Bronchial epithelial cell (primary cell): ENCODE data around the gene ZFPL1. TPM values are rescaled to one million over a fixed set of nuclear protein-coding genes. Genes with fewer than 3 reads are reported as not detected.

ENCODE experiments used
- DNase-seq: peaks from one replicate; pipeline ENCODE4 v3.0.0-alpha.2; 2010; ENCODE audit warnings: low read depth
- FAIRE-seq: peaks from 2 replicates; lab custom pipeline; 2011; peaks lifted over from hg19 to GRCh38; lab: Jason Lieb, UNC
- H3K27me3 ChIP-seq: 2 replicates; pipeline ENCODE4 v1.5.1; 2011; ENCODE audit warnings: low read length; ENCODE audit not compliant: control insufficient read depth, insufficient read depth
- H3K36me3 ChIP-seq: 2 replicates; pipeline ENCODE4 v1.5.1; 2011; ENCODE audit warnings: low read length; ENCODE audit not compliant: control insufficient read depth, insufficient read depth
- H3K4me3 ChIP-seq: 2 replicates; pipeline ENCODE4 v1.5.1; 2011; ENCODE audit warnings: mild to moderate bottlenecking, low read depth, low read length, control low read depth
- CTCF ChIP-seq: IDR thresholded peaks from 2 replicates; pipeline ENCODE4 v1.5.1; 2011; ENCODE audit warnings: mild to moderate bottlenecking, moderate library complexity, low read length, control low read depth, inconsistent platforms; ENCODE audit not compliant: insufficient read depth, severe bottlenecking
- total RNA-seq: library from RNA; depleted of rRNA; stranded (reverse); fragments of >200 nt; gene quantifications from 2 replicates; pipeline ENCODE4 v1.2.1, GENCODE V29; 2014

The ZFPL1 gene
- total RNA-seq, 1 donor from 2014 or later, result 34.2 TPM

GRCh38 chr11:65095974-65096806 lies 12.2 kb downstream of the ZFPL1 start, which contains the start of gene VPS51:
Gene VPS51, plus strand, starts transcription at chr11:65096214. Its CDS starts 37 bp downstream, at chr11:65096251.
- FAIRE-seq, result no peak
- TF ChIP-seq CTCF, result no peak
- H3K4me3 ChIP-seq, result peak within 1 kb of the TSS; percentile 73
- H3K36me3 ChIP-seq, result peaks cover 4% of the 10 kb centered on the region
- H3K27me3 ChIP-seq, result no peaks in the 10 kb centered on the region
- DNase-seq, result peak; percentile 79

GRCh38 chr11:65096926-65097325 lies 12.9 kb downstream of the ZFPL1 start:
- Histone ChIP-seq H3K36me3 (peaks cover 4% of the 10 kb centered on the region), H3K4me3 (peak overlapping the region; percentile 73), H3K27me3 (no peaks in the 10 kb centered on the region)
- no peak for TF ChIP-seq CTCF
- FAIRE-seq (no peak), DNase-seq (no peak)

GRCh38 chr11:65100674-65101350 lies 16.8 kb downstream of the ZFPL1 start:
- Histone ChIP-seq H3K27me3 (no peaks in the 10 kb centered on the region), H3K36me3 (peaks cover 4% of the 10 kb centered on the region), H3K4me3 (no peak overlapping the region)
- DNase-seq (no peak), FAIRE-seq (no peak)
- TF ChIP-seq CTCF, result no peak

GRCh38 chr11:65102142-65103095 lies 18.4 kb downstream of the ZFPL1 start:
- TF ChIP-seq CTCF, result no peak
- no peaks in the 10 kb centered on the region for H3K27me3 ChIP-seq
- FAIRE-seq, result peak; percentile 47
- no peak for DNase-seq
- H3K36me3 ChIP-seq, result peaks cover 4% of the 10 kb centered on the region
- no peak overlapping the region for H3K4me3 ChIP-seq

- no peak for TF ChIP-seq CTCF
- H3K36me3 ChIP-seq, result peaks cover 5% of the 10 kb centered on the region
- no peak for FAIRE-seq
Measured at GRCh38 chr11:65103476-65103875, 19.5 kb downstream of the ZFPL1 start.

More at GRCh38 chr11:65103476-65103875, 19.5 kb downstream of the ZFPL1 start:
- H3K27me3 ChIP-seq, result no peaks in the 10 kb centered on the region
- H3K4me3 ChIP-seq, result no peak overlapping the region
- no peak for DNase-seq
